ENCODE measurements around the gene RAB3C.

The RAB3C gene

DNA sequence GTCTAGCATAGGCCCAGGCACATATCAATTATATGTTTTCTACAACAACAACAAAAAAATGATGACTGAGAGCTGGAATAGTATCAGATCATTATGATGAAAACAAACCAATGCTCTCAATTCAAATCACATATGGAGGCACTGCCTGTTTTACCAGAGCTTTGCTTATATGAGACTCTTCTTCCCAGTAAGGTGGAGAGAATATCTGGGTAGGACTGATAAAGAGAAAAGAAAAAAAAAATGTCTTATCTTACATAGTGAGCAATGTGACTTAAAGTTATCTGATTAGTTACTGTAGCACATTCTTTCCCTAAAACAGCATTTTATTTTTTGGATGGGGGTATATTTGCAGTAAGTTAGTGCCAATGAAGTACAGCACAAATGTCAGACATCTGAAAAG is 154.8 kb downstream of the RAB3C start:
- FAIRE-seq = no peak

DNA sequence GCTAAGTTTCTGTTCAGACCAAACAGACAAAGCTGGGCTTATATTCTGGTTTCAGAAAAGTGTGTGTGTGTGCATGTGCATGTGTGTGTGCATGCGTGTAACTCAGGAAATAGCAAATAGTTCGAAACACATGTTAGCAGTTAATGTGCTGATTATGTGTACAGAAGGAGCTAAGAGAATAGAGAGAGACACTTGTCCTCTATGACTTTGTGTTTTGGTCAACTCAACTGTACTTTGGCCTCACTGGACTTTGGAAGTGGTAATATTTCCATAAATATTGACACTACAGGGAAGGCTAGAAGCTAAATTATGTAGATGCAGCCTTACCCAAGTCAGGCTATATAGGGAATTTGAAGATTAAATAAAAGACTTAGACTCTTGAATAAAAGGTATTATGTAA is 155.5 kb downstream of the RAB3C start:
- no peak for FAIRE-seq

DNA sequence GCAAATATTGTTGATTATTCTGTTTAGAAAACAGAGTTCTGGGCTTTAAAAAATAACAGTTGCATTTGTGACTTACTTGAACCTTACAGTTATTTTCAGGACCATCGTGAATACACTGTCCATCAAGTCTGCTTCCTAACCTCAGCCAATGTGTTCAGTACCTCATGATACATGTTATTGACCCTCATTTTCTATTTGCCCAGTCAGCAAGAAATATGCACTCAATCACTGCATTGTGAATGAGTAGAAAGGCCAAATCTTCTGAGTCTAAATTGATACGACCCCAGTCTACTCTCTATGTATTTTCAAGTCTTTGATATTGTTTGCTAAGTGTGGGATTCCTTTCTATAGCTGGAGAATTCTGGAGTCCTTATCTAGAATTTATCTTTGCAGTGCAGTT is 156.2 kb downstream of the RAB3C start:
- no peak for FAIRE-seq

DNA sequence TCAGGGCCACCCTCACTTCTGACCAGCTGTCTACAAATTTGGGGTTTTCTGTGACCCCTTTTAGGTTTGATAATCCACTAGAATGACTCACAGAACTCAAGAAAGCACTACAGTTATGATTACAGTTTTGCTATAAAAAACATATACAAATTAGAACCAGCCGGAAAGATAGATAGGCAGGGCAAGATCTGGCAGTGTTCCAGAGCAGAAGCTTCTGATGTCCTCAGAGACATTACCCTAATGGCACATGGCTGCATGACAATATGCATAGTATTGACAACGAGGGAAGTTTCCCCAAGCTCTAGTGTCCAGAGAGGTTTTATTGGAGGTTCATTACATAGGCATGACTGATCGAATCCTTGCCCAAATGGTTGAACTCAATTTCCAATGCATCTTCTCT is 158.1 kb downstream of the RAB3C start:
- no peak for FAIRE-seq

DNA sequence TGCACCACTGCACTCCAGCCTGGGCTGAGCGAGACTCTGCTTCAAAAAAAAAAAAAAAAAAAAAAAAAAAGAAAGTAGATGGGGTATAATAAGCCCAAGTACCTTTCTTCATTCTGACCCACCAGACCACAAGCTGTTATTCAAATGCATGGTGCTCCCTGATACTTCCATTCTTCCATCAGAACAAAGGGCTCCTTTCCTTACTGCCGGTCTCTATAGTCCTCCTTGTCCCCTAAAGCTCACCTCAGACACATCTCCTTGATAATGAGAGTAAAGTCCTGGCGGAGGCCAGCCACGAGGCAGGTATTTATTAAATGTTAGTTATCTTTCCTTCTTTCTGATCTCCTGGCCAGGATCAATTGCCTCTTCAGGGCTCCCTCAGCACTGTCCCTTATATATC is 162.5 kb downstream of the RAB3C start:
- no peak for FAIRE-seq

DNA sequence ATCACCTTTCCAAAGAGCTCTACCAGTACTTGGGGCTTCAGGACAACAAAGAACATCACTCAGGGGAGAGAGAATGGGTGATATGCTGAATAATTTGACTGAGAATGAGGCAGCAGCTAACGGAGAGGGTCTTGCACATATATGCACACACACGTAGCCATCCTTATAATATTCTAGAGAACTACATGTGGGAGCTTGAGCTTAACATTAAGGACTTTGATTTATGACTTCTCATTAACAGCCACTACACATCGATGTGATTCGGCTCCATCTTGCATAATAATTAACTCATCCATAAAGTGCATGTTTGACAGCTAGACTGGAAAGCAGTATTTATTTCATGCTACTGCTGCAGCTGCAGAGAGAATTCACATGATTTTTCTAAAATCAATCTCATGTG is 163.4 kb downstream of the RAB3C start:
- FAIRE-seq = no peak

DNA sequence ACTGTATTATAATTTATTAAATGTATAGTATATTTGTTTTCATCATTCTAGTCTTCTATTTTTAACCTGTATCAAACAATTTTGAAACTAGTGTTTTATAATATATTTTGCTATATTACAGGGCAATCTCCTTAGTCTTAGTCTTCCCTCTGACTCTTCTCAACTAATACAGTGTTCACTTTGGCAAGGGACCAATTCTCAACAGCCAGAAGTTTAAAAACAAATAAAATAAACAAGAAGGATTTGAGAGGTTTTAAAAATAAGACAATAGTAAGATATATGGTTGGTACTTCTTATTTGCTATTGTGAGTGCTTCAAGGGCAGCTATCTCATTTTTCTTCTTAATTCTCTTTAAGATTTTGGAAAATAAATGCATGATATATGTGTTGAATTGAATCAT is 167.2 kb downstream of the RAB3C start:
- no peak for FAIRE-seq

DNA sequence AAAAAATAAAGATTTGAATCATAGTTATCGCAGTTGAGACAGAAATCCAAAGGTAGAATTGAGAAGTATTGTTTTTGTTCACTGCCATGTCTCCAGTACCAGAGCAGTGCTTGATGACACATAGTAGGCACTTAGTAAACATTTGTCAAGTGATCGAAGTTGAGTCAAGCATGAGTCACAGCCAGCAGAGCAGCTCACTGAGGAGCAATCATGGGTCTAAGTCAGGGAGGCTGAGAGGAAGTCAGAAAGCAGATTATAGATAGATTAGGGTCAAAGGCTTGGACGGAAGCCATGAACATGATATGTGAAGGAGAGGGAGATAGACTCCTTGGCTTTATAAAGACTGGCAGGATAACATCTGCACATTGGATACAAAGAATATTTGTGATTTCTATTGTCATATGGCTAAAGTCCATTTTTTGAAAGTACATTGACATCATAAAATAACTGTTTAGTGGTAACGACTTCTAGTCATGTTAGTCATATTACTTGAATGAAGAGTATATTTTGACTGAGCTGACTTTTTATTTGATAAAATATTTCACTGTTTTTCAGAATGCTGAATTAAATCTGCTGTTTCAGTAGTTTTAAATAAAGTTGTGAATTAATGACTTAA is 168.5 kb downstream of the RAB3C start:
- no peak for FAIRE-seq

DNA sequence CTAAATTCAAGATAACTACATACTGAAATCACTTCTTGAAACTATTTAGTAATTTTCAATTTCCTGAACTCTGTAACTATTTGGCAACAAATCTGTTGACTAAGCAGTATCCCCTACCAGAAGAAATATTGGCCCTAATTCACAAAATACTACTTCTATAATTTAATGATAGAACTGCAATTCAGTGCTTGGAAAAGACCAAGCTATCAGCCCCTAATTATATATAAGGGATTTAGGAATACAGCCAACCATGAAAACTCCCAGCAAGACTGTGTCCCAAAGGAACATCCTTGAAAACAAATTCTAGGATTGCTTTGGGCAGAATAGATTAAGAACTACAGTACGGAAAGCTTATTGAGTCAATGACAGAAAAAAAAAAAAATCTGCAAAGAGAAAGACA is 169.2 kb downstream of the RAB3C start:
- FAIRE-seq = no peak

DNA sequence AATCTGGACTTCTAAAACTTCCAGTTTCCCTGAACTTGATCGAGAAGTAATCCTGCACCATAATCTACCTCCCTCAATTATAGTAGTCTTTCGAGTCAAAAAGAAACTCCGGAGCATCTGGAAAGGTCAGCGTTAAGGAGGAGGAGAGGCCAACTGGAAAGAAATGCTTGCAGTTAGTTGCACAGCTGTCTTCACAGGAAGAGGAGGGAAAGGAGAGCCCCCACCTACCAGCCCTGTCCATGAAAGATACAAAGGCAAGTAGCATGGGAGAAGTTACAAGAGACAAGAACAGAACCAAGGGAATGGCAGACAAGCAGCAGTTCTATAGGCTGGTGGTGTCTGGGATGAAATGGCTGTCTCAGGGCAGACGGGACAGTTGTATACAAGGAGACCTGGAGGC is 170.6 kb downstream of the RAB3C start:
- FAIRE-seq = no peak

DNA sequence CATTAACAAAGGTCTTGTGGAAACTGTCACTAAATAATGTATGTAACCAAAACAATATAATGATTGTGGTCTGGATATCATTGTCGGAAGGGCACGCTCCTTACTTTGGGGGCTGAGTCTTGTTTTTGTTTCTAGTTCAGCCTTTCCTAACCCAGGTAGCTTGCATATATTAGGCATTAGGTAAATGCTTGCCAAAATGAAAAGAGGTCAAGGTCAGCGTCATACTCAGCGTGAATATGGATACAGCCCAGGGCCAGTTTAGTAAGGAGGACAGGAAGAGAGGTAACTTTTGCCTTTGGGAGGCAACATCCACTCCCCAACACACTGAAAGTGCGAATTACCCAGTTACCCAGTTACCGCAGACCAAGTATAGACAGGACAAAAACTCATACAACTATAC is 171.4 kb downstream of the RAB3C start:
- FAIRE-seq = no peak

DNA sequence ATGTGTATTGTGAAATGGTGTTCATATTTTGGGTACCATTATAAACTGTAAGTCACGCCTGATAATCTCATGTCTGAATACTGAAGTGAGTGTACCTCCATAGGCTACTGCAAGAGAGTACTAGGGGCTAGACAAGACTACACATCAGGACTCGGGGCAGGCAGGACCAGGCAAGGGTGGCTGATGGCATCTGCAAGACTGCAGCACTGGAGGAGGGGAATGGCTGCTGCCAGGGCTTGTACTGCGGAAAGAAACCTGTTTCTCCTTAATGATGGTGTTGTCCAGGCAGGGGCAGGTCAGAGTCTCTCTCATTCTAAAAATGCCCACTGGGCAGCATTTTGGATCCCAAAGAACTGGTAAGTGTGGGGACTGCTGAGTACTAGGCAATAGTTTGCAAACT is 172.5 kb downstream of the RAB3C start:
- no peak for FAIRE-seq

DNA sequence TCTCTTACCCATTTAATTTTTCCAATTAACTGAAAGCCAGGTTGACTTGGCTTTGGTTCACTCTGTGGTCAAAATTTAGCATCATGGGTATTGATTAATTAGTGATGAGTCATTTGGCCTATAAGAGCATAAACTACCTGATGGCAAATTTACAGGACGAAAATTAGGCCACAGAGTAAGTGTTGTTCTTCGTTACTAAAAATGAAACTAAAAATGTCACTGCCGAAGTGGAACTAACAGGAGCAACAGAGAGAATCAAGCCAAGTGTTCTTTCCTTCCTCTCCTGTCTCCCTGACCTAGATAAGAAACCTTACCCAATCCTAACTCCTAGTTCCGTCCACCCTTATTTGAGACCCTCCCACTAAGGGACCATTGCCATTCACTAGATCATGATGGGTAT is 176.9 kb downstream of the RAB3C start:
- no peak for FAIRE-seq

DNA sequence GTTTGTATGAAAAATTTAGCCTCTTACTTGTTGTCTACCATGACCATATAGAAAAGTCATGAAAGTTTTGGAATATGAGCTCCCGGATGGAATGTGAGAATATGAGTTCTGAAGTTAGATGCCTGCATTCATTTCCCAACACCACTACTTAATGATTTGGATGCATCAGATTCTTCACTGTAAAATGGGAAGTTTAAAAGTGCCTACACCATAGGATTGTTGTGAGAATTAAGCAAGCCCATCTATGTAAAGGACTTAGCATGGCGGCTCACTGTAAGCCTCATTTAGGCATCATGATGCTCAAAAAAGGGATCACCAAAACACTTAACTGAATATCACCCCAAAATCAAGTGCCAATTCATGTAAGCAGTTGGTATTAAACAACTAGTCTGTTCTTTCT is 177.3 kb downstream of the RAB3C start:
- no peak for FAIRE-seq

DNA sequence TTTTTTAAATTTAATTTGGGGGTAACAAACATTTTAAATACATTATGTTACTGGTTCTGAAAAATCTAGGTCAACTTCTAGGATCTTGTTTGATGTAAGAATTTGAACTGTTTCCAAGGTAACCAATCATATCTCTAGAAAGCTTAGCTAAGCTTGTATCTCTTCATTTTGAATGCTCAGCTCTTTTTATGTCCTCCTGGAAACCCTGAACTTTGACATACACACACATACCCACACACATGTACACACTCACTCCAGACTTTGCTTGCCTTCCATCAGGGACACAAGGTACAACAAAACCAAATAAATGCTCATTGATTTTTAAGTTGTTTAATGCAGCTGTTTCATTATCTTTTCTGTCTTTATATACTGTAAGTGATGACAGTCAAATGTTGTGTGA is 178.5 kb downstream of the RAB3C start:
- no peak for FAIRE-seq

DNA sequence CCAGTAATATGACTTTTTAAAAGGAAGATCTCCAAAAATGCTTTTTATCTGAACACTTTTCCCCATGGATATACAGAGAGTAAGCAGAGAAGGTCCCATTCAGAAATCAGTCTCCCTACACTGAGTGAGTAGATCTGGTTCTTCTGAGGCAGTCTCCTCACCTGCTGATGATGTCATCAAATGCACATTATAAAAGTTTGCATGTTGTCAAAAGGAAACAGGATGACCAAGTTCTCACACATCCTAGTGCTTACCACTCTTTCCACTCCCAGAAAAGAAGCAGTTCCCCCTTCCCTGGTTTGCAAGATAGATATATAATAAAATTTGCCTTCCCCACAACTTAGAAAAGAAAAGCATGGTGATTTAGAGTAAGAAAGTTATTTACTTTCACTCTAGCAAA is 180.5 kb downstream of the RAB3C start:
- FAIRE-seq = no peak

DNA sequence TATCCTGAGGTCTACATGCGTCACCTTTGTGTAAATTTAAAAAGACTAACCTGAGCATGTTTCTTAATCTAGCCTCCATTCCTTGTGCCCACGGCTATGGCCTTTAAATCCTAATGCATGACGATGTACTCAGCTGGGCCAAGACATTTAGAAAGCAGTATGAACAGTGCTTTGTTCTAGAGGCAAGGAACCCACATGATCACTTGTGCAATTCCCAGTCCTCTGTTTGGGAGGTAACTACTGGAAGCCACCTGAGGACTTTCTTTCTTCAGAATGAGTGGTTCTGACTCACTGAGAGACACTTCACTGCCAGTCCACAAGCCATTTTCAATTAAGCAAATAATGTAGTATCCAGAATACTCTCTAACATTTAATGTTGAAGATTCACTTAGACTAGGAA is 181.3 kb downstream of the RAB3C start:
- no peak for FAIRE-seq

DNA sequence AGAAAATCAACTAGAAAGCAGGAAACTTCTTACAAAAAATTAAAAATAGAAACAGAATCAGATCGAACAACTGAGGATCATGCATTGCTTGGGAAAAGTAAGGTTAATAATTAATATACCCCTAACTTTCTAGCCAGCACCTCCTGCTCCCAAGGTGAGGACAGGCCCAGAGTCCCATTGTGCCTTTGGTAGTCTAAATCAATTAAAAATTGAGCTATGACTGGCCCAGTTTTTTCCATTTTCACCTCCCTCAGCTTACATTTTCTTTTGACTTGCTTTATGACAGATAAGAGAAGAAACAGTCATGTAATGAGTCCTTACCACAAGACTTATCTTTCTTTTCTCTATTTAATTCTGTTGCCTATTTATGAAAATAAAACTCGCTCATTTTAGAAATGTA is 182.2 kb downstream of the RAB3C start:
- no peak for FAIRE-seq

DNA sequence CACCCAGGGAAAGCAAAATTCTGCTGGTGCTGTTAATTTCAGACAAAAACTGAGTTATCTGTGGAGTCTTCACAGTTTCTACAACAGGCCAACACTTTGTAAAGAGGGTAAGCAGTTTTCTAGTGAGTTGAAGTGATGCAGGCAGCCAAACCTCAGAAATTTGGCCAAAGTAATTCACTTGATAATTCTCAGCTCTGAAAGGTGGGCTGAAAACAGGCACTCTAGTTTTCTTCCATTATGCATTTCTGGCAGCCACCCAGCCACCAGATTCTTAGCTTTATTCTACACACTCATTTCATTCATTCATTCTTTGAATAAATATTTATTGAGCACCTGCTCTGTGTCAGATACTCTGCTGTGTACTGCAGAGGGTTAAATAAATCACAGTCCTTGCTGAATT is 184.2 kb downstream of the RAB3C start:
- no peak for FAIRE-seq

DNA sequence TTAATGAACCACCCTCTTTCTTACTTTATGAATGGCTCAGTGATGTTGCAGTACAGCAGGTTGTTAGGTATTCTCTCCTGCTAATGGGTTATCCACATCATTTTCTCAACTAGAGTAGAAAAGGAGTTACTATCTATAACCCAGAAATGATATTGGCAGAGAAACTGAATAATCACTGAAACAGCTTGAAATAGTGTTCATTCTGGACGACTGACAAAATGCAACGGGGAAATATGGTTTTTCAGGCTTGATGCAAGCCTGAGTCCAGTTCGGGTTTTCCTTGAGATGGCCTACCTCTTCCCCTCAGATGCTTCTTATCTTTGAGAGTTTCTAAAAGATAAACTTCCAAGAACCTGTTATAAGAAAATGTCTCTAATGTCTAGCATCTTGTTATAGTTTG is 187.3 kb downstream of the RAB3C start:
- no peak for FAIRE-seq

DNA sequence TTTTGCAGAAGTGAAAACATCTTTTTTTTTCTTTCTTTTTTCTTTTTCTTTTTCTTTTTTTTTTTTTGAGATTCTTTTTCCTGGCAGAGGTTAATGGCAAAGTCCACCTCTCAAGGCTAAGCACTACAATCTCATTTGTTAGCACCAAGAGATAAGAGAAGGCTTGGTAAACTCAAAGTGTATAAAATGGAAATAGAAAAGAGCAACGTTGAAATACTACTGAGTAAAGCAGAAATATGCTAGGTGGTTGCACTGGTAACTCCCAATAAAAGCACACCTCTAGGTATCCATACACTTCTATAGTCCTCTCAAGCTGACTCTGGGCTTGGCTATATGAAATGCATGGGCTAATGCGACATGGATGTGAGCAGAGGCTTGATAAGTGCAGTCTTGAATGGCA is 188.9 kb downstream of the RAB3C start:
- FAIRE-seq = no peak

DNA sequence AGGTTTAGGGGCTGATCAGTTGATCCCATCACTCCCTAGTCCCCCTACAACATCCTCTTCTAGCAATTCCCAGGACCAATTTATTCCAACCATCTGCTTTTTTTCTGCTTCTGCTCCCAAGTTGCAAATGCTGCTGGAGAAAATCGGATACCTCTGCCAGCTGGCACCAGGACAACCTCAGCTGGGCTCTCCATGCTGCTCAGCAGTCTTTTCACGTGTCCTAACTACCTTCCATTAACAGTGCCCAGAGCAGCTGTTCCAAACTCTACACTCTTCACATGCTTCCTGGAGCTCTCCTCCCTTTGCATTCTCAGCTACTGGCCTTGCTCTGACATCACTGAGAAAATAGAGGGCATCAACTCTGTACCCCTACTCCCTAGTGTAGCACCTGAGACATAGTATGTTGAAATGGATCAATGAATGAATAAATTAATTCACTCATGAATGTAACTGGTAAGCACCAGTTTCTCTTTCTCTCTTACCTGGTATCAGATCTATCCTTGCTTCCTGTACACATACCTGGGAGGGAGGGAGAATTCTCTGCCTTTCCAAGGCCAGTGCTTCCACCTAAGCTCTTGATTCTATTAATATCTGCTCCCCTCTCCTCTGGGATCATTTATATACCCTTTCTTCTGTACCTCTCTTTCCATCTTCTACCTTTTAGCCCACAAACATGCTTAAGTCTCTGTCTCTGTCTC is 191.0 kb downstream of the RAB3C start:
- no peak for FAIRE-seq

DNA sequence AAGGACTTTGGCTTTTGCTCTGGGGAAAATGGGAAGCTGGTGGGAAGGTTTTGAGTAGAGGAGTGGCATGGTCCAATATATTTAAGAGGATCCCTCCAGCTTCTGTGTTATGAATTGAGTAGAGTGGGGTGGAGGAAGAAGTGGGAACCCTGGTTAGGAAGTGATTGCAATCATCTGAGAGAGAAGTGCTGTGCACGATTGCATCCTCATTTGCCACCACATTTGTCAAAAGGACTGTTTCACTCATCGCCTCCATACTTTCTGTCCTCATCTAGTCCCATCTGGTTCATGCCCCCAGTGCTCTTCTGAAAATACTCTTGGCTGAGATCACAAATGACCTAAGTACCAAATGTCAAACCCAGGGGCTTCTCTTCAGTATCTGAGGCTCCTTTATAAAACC is 192.1 kb downstream of the RAB3C start:
- FAIRE-seq = no peak

DNA sequence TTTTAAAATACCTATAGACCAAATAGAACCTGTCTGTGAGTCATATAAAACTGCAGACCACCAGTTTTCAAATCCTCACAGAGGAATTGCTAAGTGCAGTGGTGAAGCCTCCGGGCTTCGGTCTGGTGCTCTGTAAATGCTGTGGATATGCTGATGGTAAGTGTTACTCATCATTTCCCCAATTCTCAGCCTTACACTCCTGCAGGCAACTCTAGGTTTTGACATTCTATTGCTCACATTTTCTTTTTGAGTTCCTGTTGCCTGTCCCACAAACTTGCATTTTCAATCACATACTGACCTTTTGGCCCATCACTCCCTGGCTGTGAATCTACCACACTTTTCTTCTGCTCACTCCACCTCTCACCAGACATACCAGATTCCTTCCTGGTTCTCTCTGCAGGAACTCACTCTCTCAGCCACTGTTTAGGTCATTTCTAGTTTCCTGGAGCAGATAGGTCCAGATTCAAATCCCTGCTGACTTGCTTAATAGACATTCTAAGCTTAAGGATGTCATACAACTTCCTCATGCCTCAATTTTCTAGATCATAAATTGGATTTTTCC is 192.9 kb downstream of the RAB3C start:
- FAIRE-seq = no peak

DNA sequence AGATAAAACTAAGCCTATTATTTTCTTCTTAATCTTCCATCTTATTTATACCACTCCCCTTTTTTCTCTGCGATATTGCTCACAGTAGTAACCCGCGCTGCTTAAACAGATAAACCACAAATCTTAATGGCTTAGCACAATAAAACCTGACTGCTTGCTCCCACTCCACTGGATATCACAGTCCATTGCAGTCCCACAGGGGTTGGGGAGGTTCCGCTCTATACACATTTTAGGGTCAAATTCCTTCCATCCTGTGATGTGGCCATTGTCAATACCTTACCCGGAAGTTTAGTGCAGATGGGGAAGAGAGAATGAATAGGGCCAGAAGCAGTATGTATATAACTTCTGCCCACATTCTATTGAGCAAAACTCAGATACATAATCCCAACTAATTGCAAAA is 193.7 kb downstream of the RAB3C start:
- no peak for FAIRE-seq

All from TTC549 (cell line).